Measurements from ENCODE around the gene GNAZ. TPM values are rescaled to one million over a fixed set of nuclear protein-coding genes. Genes with fewer than 3 reads are reported as not detected.

The GNAZ gene
- polyA plus RNA-seq, 2 of the 4 experiments (the other 2 are of a cell fraction): 1.9 to 2.5 TPM

DNA sequence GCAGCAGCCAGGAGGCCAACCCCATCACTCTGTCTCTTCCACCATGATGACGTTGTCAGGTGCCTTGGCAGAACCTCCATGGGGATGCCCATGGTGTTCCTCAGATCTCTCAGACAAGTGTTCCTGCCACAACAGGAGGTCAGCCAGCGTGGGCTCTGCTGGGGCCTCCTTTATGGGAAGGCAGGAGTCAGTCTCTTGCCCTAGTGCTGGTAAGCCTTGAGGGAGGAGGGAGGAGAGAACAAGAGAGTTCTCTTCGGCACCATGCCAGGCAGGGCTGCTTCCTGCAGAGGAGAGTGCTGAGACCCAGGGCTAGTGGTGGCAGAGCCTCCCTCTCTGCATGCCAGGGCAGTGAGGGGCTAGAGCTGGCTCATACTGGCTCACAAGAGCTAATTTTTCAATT lies 32.5 kb downstream of the GNAZ start:
- ATAC-seq (no peak), DNase-seq (ENCODE audit: low read depth in 1 of 2, low spot score in 1 of 2) (no peak), FAIRE-seq (no peak)
- no peak overlapping the region for H3K4me3 ChIP-seq
- POLR2A ChIA-PET: no interaction called here
- no peaks in the 10 kb centered on the region for H3K4me1 ChIP-seq
- TF ChIP-seq HOXB5 (CRISPR knock-in tag; IDR thresholded peaks at IDR 0.05) (no peak), CHD4 (IDR thresholded peaks at IDR 0.05; ENCODE audit: borderline replicate concordance) (no peak), GATA3 (IDR thresholded peaks at IDR 0.05; ENCODE audit: borderline replicate concordance) (no peak), RAD21 (conservative IDR thresholded peaks at IDR 0.05 in 1 of 2, IDR thresholded peaks at IDR 0.05 in 1 of 2) (no peak), JUNB (IDR thresholded peaks at IDR 0.05) (no peak), CBX8 (IDR thresholded peaks at IDR 0.05) (no peak), MAZ (IDR thresholded peaks at IDR 0.05; ENCODE audit: borderline replicate concordance, low read depth, low read length) (no peak), KDM5A (IDR thresholded peaks at IDR 0.05) (no peak), ZSCAN20 (CRISPR knock-in tag; IDR thresholded peaks at IDR 0.05) (no peak), TFCP2L1 (CRISPR knock-in tag; IDR thresholded peaks at IDR 0.05) (no peak), ESRRA (IDR thresholded peaks at IDR 0.05; ENCODE audit: borderline replicate concordance, low read length) (no peak), EHMT2 (IDR thresholded peaks at IDR 0.05; ENCODE audit: low read depth) (no peak)
- TF ChIP-seq, protein P1, sequence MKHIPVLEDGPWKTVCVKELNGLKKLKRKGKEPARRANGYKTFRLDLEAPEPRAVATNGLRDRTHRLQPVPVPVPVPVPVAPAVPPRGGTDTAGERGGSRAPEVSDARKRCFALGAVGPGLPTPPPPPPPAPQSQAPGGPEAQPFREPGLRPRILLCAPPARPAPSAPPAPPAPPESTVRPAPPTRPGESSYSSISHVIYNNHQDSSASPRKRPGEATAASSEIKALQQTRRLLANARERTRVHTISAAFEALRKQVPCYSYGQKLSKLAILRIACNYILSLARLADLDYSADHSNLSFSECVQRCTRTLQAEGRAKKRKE (CRISPR knock-in tag; IDR thresholded peaks at IDR 0.05; ENCODE audit: low read depth): no peak
- TF ChIP-seq, protein P2, sequence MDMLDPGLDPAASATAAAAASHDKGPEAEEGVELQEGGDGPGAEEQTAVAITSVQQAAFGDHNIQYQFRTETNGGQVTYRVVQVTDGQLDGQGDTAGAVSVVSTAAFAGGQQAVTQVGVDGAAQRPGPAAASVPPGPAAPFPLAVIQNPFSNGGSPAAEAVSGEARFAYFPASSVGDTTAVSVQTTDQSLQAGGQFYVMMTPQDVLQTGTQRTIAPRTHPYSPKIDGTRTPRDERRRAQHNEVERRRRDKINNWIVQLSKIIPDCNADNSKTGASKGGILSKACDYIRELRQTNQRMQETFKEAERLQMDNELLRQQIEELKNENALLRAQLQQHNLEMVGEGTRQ (IDR thresholded peaks at IDR 0.05): no peak
- TF ChIP-seq, protein P3, sequence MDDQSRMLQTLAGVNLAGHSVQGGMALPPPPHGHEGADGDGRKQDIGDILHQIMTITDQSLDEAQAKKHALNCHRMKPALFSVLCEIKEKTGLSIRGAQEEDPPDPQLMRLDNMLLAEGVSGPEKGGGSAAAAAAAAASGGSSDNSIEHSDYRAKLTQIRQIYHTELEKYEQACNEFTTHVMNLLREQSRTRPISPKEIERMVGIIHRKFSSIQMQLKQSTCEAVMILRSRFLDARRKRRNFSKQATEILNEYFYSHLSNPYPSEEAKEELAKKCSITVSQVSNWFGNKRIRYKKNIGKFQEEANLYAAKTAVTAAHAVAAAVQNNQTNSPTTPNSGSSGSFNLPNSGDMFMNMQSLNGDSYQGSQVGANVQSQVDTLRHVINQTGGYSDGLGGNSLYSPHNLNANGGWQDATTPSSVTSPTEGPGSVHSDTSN (IDR thresholded peaks at IDR 0.05): no peak
- TF ChIP-seq, protein P4, sequence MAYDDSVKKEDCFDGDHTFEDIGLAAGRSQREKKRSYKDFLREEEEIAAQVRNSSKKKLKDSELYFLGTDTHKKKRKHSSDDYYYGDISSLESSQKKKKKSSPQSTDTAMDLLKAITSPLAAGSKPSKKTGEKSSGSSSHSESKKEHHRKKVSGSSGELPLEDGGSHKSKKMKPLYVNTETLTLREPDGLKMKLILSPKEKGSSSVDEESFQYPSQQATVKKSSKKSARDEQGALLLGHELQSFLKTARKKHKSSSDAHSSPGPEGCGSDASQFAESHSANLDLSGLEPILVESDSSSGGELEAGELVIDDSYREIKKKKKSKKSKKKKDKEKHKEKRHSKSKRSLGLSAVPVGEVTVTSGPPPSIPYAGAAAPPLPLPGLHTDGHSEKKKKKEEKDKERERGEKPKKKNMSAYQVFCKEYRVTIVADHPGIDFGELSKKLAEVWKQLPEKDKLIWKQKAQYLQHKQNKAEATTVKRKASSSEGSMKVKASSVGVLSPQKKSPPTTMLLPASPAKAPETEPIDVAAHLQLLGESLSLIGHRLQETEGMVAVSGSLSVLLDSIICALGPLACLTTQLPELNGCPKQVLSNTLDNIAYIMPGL (CRISPR knock-in tag; IDR thresholded peaks at IDR 0.05; ENCODE audit: borderline replicate concordance): no peak
- H3K9me3 ChIP-seq: no peaks in the 10 kb centered on the region
- no peak overlapping the region for H3K27ac ChIP-seq
- 89% methylated on average over 3 of the region's 3 CpGs for WGBS (ENCODE audit: missing lambda C conversion rate)
- H3K4me2 ChIP-seq: no peak overlapping the region
- CTCF ChIA-PET: interaction anchor here (0.9 to 2.4 kb wide), 3 partner anchors 25 to 179 kb away, joined by 3 to 13 read pairs (median 4); no protein-coding TSS in a partner anchor

DNA sequence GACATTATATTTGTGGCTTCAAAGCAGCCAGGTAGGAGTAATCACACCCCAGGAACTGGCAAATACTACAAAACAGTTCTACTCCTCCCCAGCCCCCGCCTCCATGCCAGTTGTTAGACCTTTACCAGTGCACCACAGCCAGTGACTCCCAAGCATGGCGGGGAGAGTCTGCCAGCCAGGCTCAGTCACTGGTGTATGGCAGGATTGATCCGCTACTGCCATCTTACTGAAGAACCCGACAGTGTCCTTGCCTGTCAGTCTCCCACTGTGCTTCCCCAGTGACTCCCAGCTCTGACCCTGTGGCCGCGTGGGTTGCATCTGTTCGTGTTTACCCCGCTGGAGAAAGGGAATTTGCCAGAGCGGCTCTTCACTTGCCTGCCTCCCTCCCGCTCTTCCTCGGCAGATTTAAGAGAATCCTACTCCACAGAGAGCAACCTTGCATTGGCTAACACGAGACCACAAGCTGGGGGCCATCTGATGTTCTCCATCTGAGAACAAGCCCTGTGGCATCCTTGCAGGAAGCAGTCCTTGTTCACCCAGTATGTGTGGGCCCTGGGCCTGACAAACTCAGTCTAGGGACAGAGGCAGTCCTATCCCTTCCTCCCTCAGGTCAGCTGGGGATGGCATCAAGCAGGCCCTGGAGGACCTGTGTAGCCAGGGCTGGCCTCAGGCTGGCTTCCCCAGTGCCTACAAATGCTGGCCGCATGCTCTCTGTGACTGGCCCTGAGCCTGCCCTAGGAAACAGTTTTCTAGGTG lies 33.1 kb downstream of the GNAZ start:
- H3K4me2 ChIP-seq: no peak overlapping the region
- no peak overlapping the region for H3K4me3 ChIP-seq
- TF ChIP-seq MYC (IDR thresholded peaks at IDR 0.05; ENCODE audit: borderline replicate concordance, low read length) (no peak), EHMT2 (IDR thresholded peaks at IDR 0.05; ENCODE audit: low read depth) (no peak), RAD21 (conservative IDR thresholded peaks at IDR 0.05 in 1 of 2, IDR thresholded peaks at IDR 0.05 in 1 of 2) (no peak), JUN (IDR thresholded peaks at IDR 0.05) (no peak), HOXB5 (CRISPR knock-in tag; IDR thresholded peaks at IDR 0.05) (no peak), ZNF302 (CRISPR knock-in tag; IDR thresholded peaks at IDR 0.05) (no peak), HOXA7 (CRISPR knock-in tag; IDR thresholded peaks at IDR 0.05) (no peak), HDAC2 (IDR thresholded peaks at IDR 0.05) (no peak), EHF (CRISPR knock-in tag; IDR thresholded peaks at IDR 0.05) (no peak), RNF2 (IDR thresholded peaks at IDR 0.05; ENCODE audit: borderline replicate concordance, low read depth) (no peak), SREBF2 (IDR thresholded peaks at IDR 0.05) (no peak), RFX5 (IDR thresholded peaks at IDR 0.05) (no peak), TP53 (CRISPR knock-in tag; IDR thresholded peaks at IDR 0.05) (no peak), GATA3 (IDR thresholded peaks at IDR 0.05; ENCODE audit: borderline replicate concordance) (no peak)
- TF ChIP-seq, protein P5, sequence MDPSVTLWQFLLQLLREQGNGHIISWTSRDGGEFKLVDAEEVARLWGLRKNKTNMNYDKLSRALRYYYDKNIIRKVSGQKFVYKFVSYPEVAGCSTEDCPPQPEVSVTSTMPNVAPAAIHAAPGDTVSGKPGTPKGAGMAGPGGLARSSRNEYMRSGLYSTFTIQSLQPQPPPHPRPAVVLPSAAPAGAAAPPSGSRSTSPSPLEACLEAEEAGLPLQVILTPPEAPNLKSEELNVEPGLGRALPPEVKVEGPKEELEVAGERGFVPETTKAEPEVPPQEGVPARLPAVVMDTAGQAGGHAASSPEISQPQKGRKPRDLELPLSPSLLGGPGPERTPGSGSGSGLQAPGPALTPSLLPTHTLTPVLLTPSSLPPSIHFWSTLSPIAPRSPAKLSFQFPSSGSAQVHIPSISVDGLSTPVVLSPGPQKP (IDR thresholded peaks at IDR 0.05; ENCODE audit: low read depth, low read length): no peak
- TF ChIP-seq, protein P3 (IDR thresholded peaks at IDR 0.05): no peak
- ATAC-seq (no peak), FAIRE-seq (no peak), DNase-seq (ENCODE audit: low read depth in 1 of 2, low spot score in 1 of 2) (no peak)
- H3K9me3 ChIP-seq: no peaks in the 10 kb centered on the region
- 86% methylated on average over 11 of the region's 13 CpGs for WGBS (ENCODE audit: missing lambda C conversion rate)
- CTCF ChIA-PET: interaction anchor here (1.2 to 2.4 kb wide), 2 partner anchors 25 to 144 kb away, joined by 4 to 13 read pairs; no protein-coding TSS in a partner anchor
- H3K4me1 ChIP-seq: no peaks in the 10 kb centered on the region
- H3K27ac ChIP-seq: no peak overlapping the region
- POLR2A ChIA-PET: no interaction called here

Data from A549 (cell line).